Peyer's patch (tissue), 4 donors: Measurements from ENCODE around the gene BDNF. TPM values are rescaled to one million over a fixed set of nuclear protein-coding genes. Genes with fewer than 3 reads are reported as not detected.

Experiments
- DNase-seq, 3 donors: peaks; one replicate each; pipeline ENCODE4 v3.0.0-alpha.2; 2017 to 2019
- H3K27ac ChIP-seq, 4 donors: fragments of 200-600 bp; sonication (generic); one replicate each; pipeline ENCODE4 v1.5.1; 2016 to 2019
- H3K27me3 ChIP-seq, 2 donors: fragments of 200-600 bp; sonication (generic); one replicate each; pipeline ENCODE4 v1.5.1; 2019
- H3K36me3 ChIP-seq, 3 donors: fragments of 200-600 bp; sonication (generic); one replicate each; pipeline ENCODE4 v1.5.1; 2016 to 2019
- H3K4me1 ChIP-seq, 4 donors: fragments of 200-600 bp; sonication (generic); one replicate each; pipeline ENCODE4 v1.5.1; 2016 to 2019
- H3K4me3 ChIP-seq, 4 donors: fragments of 200-600 bp; sonication (generic); 1 replicate in 3 of 4; 2 replicates in 1 of 4; pipeline ENCODE4 v1.5.1; 2016 to 2019; ENCODE audit warnings: mild to moderate bottlenecking in 1 of 4
- H3K9me3 ChIP-seq, 4 donors: fragments of 200-600 bp; sonication (generic); one replicate each; pipeline ENCODE4 v1.5.1; 2016 to 2019; ENCODE audit warnings: mild to moderate bottlenecking in 1 of 4
- POLR2A ChIP-seq, 2 donors: fragments of 450-650 bp; IDR thresholded peaks; one replicate each; pipeline ENCODE4 v1.5.1; 2017; ENCODE audit warnings: antibody characterized with exemption in 2 of 2, mild to moderate bottlenecking in 2 of 2, moderate library complexity in 2 of 2
- total RNA-seq, 4 donors: library from RNA; depleted of rRNA; stranded (reverse); fragments of >200 nt; gene quantifications; one replicate each; pipeline ENCODE4 v1.1.0, GENCODE V29; 2016
- TF ChIP-seq, protein P1 (sequence below), 6 experiments: fragments of 450-650 bp in 4 of 6; fragments of 200-600 bp in 2 of 6; sonication (generic) in 1 of 6; IDR thresholded peaks; one replicate each; pipeline ENCODE4 v1.5.1; 2017 to 2019; ENCODE audit warnings: antibody characterized with exemption in 6 of 6, mild to moderate bottlenecking in 3 of 6, moderate library complexity in 1 of 6

BDNF gene
- total RNA-seq, 4 donors from 2014 or later, result 0.53 to 1.3 TPM; not detected in 2

DNA sequence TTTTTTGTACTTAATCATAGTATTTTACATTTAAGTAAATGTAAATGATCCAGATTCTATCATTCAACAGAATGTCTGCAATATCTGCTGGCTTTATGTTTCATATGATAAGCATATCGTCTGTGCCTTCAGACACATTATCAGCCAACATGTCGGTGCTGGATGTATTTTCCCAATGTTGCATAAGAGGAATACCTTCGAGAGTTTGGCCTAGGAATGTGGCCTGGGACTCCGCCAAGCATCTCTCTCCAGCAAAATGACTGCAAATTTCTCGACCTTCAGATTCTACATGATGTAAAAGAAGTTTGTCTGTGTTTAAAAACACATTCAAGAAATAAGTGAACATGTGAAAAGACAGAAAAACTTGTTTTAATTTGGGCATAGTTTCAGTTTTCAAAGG, 6.9 kb downstream of the BDNF start:
- Histone ChIP-seq H3K9me3 (no peaks in the 10 kb centered on the region), H3K36me3 (no peaks in the 10 kb centered on the region), H3K27ac (no peak overlapping the region), H3K4me3 (no peak overlapping the region), H3K27me3 (no peaks in the 10 kb centered on the region), H3K4me1 (no peaks in the 10 kb centered on the region)
- TF ChIP-seq, protein P1, sequence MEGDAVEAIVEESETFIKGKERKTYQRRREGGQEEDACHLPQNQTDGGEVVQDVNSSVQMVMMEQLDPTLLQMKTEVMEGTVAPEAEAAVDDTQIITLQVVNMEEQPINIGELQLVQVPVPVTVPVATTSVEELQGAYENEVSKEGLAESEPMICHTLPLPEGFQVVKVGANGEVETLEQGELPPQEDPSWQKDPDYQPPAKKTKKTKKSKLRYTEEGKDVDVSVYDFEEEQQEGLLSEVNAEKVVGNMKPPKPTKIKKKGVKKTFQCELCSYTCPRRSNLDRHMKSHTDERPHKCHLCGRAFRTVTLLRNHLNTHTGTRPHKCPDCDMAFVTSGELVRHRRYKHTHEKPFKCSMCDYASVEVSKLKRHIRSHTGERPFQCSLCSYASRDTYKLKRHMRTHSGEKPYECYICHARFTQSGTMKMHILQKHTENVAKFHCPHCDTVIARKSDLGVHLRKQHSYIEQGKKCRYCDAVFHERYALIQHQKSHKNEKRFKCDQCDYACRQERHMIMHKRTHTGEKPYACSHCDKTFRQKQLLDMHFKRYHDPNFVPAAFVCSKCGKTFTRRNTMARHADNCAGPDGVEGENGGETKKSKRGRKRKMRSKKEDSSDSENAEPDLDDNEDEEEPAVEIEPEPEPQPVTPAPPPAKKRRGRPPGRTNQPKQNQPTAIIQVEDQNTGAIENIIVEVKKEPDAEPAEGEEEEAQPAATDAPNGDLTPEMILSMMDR (IDR thresholded peaks at IDR 0.05), result no peak
- TF ChIP-seq POLR2A (IDR thresholded peaks at IDR 0.05), result no peak
- no peak for DNase-seq

DNA sequence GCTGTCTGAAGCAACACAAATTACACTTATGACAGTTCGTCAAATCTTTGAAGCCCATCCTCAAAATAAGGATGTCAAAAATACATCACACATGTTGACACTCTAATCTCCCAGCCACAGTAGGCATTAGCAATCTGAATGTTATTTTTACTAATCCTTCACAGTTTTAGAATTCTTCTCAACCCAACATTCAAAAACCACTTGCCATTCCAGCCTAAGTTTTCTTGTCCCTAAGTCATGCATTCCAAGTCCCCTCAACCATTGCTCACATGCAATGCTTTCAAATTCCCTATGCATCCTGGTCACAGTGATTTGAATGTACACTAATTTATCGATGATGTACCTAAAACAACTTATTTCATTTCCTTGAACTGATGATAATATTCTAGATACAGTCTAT, 7.5 kb downstream of the BDNF start:
- H3K27me3 ChIP-seq, result no peaks in the 10 kb centered on the region
- H3K4me1 ChIP-seq, result no peaks in the 10 kb centered on the region
- no peak for DNase-seq
- H3K36me3 ChIP-seq, result no peaks in the 10 kb centered on the region
- H3K27ac ChIP-seq, result no peak overlapping the region
- TF ChIP-seq, protein P1 (IDR thresholded peaks at IDR 0.05), result no peak
- no peaks in the 10 kb centered on the region for H3K9me3 ChIP-seq
- H3K4me3 ChIP-seq, result no peak overlapping the region

DNA sequence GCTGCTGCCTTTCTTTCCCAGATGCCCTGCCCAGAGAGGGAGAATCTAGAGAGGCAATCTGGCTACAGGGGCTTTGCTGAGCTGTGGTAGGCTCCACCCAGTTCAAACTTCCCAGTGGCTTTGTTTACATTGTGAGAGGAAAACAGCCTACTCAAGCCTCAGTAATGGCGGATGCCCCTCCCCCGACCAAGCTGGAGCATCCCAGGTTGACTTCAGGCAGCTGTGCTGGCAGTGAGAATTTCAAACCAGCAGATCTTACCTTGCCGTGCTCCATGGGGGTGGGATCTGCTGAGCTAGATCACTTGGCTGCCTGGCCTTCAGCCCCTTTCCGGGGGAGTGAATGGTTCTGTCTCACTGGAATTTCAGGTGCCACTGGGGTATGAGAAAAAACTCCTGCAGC, 12.2 kb downstream of the BDNF start:
- Histone ChIP-seq H3K9me3 (no peaks in the 10 kb centered on the region), H3K4me1 (no peaks in the 10 kb centered on the region), H3K36me3 (no peaks in the 10 kb centered on the region), H3K4me3 (no peak overlapping the region), H3K27me3 (no peaks in the 10 kb centered on the region), H3K27ac (no peak overlapping the region)
- DNase-seq, result no peak
- no peak for TF ChIP-seq POLR2A (IDR thresholded peaks at IDR 0.05)
- TF ChIP-seq, protein P1 (IDR thresholded peaks at IDR 0.05), result no peak

DNA sequence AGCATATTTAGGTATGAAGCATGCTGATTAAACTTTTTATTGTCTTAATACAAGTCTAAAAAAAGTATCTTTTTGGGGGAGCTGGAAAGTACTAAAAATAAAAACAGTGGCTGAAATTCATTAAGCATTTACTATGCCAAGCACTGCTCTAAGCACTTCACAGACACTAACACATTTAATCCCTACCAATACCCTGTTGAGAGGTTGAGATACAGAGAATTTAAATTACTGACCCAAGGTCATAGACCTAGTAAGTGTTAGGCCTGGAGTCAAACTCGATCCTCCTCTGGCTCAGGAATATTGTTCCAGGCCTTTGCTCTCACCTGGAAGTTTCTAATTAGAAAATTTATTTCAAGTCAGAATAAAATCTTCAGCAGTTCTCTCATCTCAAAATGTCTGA, 18.6 kb downstream of the BDNF start:
- Histone ChIP-seq H3K27me3 (no peaks in the 10 kb centered on the region), H3K4me3 (no peak overlapping the region), H3K4me1 (no peaks in the 10 kb centered on the region), H3K27ac (no peak overlapping the region), H3K36me3 (no peaks in the 10 kb centered on the region), H3K9me3 (no peaks in the 10 kb centered on the region)
- DNase-seq, result no peak
- TF ChIP-seq, protein P1 (IDR thresholded peaks at IDR 0.05), result no peak
- TF ChIP-seq POLR2A (IDR thresholded peaks at IDR 0.05), result no peak

DNA sequence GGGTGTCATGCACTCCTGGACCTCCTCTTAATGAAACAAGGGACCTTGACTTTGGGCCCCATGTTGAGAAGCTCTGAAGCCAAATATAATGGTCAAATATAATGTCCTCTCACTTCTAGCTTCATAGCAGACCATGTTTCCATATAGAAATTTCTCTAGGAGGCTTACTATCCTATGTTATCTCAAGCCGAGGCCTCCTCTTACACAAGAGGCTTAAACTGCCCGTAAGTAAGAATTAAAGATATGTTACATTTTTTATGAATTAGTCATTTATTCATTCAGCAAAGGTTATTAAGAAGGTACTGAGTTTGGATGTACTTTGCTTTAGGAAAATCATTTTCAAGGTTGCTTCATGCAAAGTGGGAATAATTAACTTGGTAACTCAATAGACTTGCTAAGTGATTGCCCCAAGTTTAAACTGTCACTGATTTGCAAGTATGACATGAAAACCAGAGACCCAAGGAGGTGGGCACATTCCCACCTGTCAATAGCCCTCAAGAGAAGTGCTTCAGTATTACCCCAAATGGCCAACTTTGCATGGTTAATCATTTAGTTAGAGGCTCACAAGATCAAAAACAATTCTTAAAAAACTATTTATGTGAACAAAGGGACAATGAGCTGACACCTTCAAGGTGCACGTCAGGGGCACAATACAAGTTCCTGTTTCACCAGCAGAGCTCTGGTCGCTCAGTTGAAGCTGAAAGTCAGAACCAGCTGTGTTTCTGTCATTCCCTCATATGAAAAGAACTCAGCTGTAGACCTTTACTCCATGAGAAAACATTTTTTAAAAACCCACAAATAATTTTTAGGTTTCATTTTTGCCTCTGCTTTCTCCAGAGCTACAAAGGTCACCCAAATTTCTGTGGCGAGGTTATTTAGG, 20.9 kb downstream of the BDNF start:
- Histone ChIP-seq H3K27me3 (no peaks in the 10 kb centered on the region), H3K4me3 (no peak overlapping the region), H3K4me1 (no peaks in the 10 kb centered on the region), H3K27ac (no peak overlapping the region), H3K9me3 (no peaks in the 10 kb centered on the region), H3K36me3 (no peaks in the 10 kb centered on the region)
- TF ChIP-seq POLR2A (IDR thresholded peaks at IDR 0.05), result no peak
- TF ChIP-seq, protein P1 (IDR thresholded peaks at IDR 0.05), result no peak
- no peak for DNase-seq
